Skeletal muscle cell (primary cell): ENCODE results near the gene SLC25A6.
"Not testable (repeated sequence)": the region's sequence is repeated elsewhere in the genome, so short reads cannot be mapped to it uniquely, and the experiment has no call there.

Experiments
- DNase-seq: peaks from one replicate; pipeline ENCODE4 v3.0.0-alpha.2; 2010; ENCODE audit warnings: low read depth
- H3K4me3 ChIP-seq: 2 replicates; pipeline ENCODE4 v1.5.1; 2011; ENCODE audit warnings: low read depth, mild to moderate bottlenecking, control low read depth, low read length, moderate library complexity

Gene SLC25A6

DNA sequence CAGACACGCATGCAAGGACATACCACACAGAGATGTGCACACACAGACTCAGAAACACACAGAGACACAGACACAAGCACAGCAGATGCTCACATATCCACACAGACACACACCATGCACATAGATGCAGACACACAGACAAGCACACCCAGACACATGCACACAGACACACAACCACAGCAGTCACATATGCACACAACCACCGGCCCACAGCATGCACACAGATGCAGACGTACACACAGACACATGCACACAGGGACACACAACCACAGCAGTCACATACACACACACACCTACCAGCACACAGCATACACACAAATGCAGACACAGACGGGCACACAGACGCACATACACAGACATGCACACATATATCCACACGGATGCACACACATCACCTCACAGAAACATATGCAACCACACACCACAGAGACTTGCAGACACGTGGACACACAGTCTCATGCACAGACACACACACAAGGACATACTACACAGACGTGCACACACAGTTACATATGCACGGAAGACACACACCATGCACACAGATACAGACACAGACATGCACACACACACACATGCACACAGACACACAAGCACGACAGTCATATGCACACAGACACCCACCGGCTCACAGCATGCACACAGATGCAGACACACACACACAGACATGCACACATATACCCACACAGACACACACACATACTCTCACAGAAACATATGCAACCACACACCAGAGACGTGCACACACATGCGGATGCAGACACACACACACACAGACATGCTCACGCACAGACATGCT lies 25.2 kb upstream of the SLC25A6 start:
- no peak for DNase-seq

DNA sequence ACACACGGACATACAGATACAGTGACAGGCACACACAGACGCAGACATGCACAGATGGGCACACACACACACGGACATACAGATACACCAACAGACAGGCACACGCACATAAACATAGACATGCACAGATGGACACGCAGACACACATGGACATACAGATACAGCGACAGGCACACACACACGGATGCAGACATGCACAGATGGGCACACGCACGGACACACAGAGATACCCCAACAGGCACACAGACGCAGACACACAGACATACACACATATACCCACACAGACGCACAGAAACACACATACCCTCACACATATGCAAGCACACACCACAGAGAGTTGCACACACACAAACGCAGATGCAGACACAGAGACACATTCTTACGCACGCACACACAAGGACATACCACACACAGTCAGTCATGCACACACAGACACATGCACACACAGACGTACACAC lies 24.4 kb upstream of the SLC25A6 start:
- no peak overlapping the region for H3K4me3 ChIP-seq
- DNase-seq = no peak

More for the DNA sequence above, 25.2 kb upstream of the SLC25A6 start:
- H3K4me3 ChIP-seq = no peak overlapping the region

DNA sequence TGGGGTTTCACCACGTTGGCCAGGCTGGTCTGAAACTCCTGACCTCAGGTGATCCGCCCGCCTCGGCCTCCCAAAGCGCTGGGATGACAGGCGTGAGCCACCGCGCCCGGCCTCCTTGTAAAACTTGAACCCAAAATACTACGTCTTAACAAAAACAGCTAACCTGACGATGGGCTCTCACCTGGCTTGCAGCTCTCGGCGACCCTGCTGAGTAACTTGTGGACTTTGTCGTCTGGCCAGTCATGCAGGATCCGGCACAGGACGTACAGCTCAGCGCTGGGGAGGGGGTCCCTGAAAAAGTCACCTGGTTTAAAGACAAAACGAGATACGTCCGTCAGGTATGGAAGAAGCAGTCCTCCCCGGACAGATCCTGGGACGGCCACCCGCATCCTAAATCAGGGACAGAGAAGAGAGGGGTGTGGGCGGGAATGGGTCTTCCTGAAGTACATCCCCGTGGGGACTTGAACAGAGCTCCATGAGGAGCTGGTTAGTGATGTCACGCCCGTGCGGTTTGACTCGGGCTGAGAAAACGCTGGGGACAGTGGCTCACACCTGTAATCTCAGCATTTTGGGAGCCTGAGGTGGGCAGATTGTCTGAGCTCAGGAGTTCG lies 20.7 kb upstream of the SLC25A6 start:
- H3K4me3 ChIP-seq = no peak overlapping the region
- no peak for DNase-seq

DNA sequence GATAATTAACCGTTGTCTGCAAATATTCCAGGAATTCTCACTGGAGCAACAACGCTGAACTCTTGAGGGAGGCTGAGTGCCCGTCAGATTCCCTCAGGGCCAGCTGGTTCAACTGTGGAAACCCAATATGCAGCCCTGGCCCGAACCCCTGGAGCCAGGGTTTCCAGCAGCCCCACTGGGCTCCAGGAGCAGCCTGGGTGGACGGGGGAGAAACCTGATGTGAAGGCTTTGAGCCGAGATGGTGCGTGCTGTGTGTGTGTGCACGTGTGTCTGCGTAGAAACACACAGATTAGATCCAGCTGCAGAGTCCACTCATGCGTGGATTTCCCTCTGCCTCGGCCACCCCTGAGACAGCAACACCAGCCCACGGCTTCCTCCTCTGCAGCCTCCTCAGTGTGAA lies 19.4 kb upstream of the SLC25A6 start:
- DNase-seq = no peak
- H3K4me3 ChIP-seq = no peak overlapping the region

DNA sequence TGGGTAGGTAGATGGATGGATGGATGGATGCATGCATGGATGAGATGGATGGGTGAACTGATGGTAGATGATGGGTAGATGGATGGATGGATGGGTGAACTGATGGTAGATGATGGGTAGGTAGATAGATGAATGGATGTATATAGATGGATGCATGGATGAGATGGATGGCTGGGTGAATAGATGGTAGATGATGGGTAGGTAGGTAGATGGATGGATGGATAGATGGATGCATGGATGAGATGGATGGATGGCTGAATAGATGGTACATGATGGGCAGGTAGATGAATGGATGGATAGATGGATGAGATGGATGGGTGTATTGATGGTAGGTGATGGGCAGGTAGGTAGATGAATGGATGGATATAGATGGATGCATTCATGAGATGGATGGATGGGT lies 15.1 kb upstream of the SLC25A6 start:
- H3K4me3 ChIP-seq = no peak overlapping the region
- DNase-seq = no peak

DNA sequence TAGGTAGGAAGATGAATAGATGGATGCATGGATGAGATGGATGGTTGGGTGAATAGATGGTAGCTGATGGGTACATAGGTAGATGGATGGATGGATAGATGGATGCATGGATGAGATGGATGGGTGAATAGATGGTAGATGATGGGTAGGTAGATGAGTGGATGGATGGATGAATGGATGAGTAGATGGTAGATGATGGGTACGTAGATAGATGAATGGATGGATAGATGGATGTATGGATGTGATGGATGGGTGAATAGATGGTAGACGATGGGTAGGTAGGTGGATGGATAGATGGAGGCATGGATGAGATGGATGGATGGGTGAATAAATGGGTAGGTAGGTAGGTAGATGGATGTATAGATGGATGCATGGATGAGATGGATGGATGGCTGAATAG lies 13.9 kb upstream of the SLC25A6 start:
- H3K4me3 ChIP-seq, DNase-seq: not testable (repeated sequence)

DNA sequence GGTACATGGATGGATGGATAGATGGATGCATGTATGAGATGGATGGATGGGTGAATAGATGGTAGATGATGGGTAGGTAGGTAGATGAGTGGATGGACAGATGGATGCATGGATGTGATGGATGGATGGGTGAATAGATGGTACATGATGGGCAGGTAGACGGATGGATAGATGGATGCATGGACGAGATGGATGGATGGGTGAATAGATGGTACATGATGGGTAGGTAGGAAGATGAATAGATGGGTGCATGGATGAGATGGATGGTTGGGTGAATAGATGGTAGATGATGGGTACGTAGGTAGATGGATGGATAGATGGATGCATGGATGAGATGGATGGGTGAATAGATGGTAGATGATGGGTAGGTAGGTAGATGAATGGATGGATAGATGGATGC lies 12.0 kb upstream of the SLC25A6 start:
- not testable (repeated sequence) for DNase-seq, H3K4me3 ChIP-seq

DNA sequence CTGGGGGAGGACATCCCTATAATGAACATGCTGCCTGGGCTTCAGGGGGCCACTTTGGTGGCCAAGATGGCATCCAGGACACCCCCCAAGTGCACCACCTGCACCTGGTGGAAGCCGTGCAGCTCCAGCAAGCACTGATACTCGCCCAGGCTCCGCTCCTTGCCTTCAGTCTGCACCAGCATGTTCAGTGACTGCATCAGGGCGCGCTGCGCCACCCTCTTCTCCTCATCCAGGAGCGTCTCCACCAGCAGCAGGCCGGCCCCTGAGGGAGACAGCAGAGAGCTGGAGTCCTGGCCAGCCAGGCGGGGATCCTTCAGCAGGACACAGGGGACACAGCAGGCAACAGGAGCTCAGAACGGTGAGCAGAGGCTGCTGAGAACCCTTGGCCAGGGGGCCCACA lies 11.3 kb upstream of the SLC25A6 start:
- no peak for DNase-seq
- H3K4me3 ChIP-seq = no peak overlapping the region

DNA sequence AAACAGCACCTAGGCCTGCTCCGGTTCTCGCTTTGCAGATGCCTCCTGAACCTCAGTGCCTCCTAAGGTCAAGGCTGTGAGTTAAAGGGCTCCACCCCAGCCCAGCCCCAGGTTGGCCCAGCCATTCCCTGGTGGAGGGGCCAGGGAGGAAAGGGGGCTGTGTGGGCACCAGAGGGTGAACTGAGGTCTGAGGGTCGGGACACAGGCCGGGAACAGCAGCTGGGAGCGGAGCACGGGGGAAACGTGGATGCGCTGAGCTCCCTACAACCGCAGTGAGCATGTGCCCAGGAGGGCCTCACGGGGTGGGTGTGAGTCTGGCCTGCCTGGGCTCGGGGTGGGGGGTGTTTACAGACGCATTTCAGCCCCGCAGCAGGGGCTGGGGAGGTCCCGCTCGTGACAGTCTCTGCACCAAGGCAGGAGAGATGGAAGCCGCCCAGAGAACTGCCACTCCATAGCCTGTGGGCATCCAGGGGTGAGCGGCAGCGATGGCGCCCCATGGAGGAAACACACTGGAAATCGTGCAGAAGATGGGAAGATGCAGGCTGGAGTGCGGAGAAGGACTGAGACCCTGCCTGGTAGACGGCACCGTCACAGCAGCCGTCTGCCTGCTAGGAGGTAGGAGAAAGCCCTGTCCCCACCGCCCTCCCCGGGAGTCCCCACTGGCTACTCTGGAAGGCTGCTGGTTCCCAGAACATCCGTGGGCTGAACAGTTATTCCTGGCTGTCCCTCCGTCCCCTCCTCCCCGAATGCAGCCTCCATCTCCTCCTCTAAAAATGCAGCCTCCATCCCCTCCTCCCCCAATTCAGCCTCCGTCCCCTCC lies 9.9 kb upstream of the SLC25A6 start:
- no peak for DNase-seq
- no peak overlapping the region for H3K4me3 ChIP-seq

DNA sequence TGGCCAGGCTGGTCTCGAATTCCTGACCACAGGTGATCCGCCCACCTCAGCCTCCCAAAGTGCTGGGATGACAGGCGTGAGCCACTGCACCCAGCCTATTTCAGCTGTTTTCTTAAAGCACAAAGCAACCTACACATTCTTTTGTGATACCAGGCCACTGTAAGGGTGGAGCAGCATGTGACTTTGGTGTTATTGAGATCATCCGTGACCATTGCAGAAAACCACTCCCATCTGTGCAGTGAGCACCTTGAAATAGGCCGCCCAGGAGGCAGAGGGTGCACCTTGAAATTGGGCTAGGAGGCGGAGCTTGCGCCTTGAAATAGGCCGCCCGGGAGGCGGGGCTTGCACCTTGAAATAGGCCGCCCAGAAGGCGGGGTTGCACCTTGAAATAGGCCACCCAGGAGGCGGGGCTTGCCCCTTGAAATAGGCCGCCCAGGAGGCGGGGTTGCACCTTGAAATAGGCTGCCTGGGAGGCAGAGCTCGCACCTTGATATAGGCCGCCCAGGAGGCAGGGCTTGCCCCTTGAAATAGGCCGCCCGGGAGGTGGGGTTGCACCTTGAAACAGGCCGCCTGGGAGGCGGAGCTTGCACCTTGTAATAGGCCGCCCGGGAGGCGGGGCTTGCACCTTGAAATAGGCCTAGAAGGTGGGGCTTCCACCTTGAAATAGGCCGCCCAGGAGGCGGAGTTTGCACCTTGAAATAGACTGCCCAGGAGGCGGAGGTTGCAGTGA lies 9.0 kb upstream of the SLC25A6 start:
- no peak for DNase-seq
- no peak overlapping the region for H3K4me3 ChIP-seq

DNA sequence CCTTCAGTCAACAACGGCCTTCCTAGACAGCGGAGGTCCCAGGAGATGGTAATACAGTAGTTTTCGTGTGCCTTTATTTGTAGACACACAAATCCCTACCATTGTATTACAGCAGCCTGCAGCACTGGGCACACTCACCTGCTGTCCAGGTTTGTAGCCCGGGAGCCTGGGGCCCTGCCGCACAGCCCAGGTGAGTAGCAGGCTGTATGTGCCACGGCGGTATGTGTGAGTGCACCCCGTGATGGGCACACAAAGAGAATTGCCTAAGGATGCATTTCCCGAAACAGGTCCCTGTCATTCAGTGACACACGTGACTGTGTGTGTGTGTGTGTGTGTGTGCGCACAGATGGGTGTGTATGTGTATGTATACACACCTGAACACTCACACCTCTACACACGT lies 8.1 kb upstream of the SLC25A6 start:
- H3K4me3 ChIP-seq = no peak overlapping the region
- DNase-seq = no peak

DNA sequence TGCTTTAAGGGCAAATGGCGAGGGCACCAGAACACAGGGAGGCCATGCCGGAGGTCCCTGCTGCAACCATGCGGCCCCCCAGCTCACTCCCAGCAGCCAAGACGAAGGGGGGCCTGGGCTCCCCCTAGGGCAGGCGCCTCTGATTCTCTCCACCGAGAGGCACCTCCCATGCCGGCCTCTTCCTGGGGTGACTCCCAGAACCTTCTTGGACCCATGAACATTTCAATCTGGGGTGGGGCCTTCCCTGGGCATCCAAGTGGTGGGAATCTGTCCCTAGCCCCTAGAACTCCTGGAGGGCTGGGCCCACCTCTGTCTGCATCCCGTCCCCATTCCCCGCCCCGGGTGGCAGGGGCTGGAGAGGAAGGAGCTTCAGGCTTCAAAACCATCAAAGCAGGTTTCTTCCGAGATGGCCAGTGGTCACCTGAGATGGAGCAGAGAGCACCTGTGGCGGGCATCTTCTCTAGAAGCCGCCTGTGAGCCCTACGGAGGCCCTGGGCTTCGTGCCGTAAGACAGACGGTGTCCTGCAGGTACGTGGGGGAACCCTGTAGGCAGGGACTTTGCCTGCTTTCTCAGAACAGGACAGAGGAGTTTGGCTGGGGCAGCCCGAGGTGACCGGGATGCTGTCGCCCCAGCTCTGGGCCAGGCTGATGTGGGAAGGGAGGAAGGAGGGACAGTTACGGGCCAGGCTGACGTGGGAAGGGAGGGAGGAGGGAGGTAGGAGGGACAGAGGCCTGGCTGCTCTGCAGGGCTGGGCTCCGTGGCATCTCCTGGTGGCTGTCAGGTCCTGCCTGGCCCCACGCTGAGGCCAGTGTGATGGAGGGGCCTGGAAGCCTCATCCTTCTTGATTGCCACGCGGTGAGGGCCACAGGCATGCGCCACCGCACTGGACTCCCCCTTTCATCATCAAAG lies 6.8 kb upstream of the SLC25A6 start:
- H3K4me3 ChIP-seq = no peak overlapping the region
- no peak for DNase-seq

DNA sequence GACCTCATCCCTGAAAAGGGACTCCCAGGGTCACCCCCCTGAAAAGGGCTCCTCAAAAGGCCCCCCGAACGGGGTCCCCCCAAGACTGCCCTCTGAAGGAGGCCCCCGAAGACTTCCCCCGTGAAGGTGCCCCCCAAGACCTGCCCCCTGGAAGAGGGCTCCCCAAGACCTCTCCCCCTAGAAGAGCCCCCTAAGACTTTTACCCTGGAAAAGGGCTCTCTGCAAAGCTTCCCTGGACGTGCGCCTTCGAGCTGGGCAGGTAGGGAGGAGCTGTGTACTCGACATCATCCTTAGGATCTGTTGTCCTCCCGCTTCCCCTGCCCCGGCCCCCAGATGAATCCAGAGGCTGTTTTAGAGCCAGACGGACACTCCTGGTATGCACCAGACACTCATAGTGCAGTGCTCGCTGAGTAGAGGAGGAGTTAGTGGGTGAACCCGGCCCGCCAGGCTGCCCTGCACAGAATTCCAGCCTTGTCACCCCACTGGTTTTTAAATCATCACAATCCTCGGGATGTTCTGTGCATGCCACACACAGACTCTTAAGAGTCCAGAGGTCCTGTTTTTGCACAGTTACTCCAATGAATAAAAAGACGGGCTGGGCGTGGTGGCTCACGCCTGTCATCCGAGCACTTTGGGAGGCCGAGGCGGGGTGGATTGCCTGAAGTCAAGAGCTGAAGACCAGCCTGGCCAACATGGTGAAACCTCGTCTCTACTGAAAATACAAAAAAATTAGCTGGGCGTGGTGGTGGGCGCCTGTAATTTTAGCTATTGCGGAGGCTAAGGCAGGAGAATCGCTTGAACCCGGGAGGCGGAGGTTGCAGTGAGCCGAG lies 5.7 kb upstream of the SLC25A6 start:
- H3K4me3 ChIP-seq = no peak overlapping the region
- no peak for DNase-seq

DNA sequence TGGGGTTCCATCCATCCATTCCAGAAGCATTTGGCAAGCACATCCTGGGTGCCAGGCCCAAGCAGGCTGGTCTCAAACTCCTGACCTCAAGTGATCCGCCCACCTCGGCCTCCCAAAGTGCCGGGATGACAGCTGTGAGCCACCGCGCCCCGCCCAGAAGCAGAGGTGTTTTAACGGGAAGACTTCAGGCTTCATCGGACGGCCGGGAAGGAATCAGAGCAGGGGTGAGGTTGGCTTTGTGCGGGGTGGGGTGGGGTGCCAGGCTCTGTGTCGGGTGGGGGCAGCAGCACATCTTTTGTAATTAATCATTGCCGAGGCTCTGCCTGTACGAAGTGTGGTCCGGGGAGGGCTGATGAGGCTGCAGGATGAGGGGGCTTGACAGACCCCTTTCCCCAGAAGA lies 5.1 kb upstream of the SLC25A6 start:
- DNase-seq = no peak
- no peak overlapping the region for H3K4me3 ChIP-seq

DNA sequence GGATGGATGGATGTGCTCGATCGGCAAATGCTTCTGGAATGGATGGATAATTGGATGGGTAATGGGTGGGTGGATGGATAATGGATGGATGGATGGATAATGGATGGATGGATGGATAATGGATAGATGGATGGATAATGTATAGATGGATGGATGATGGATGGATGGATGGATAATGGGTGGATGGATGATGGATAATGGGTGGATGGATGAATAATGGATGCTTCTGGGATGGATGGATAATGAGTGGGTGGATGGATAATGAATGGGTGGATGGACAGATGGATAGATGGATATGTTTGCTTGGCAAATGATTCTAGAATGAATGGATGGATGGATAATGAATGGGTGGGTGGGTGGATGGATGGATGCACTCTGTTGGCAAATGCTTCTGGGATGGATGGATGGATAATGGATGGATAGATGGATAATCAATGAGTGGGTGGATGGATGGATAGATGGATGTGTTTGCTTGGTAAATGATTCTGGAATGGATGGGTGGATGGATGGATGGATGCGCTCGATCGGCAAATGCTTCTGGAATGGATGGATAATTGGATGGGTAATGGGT lies 3.8 kb upstream of the SLC25A6 start:
- no peak overlapping the region for H3K4me3 ChIP-seq
- DNase-seq = no peak

DNA sequence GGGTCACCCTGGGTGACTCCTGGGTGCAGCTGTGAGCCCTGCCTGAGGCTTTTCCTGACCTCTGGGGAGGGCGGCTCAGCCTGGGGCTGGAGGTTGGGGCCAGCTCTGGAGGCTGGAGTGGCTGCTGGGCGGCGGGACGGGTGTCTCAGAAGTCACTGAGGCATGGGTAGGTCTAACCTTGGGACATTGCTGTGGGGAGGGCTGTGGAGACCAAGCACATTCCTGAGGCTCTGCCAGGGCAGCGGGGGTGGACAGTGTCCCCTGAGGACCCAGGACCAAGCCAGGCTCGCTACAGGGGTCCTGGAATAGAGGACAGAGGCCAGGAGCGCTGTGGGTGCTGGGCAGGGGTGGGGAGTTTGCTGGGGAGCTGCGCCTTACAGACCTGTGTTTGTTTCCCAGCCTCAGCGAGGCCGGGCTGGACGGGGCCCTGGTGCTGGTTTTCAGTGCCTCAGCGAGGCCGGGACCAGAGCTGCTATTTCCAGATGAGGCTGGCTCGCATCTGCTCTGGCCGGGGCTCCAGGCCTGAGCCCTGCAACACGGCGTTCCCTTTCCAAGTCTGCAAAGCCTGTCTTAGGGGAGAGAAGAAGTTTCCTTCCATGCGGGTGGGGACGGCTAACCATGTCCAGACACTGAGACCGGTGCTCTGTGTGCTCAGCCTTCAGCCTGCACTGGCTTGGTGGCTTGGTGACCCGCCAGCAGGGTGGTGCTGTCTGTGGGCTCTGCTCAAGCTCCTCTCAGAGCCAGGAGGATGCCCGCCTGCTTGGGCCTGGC lies 3.0 kb upstream of the SLC25A6 start:
- DNase-seq = no peak
- H3K4me3 ChIP-seq = no peak overlapping the region
